Neural cell (in vitro differentiated cells): ENCODE results near the gene TRMO. TPM values are rescaled to one million over a fixed set of nuclear protein-coding genes. Genes with fewer than 3 reads are reported as not detected.

Experiments used
- H2AFZ ChIP-seq: fragments of 200-600, 300-800 bp; sonication (generic), shearing (Covaris generic); 2 replicates; pipeline ENCODE4 v1.6.0; 2014; ENCODE audit warnings: low read depth, mild to moderate bottlenecking, antibody characterized with exemption, low read length, moderate library complexity
- H3F3A ChIP-seq: fragments of 200-600 bp; shearing (Covaris generic); 2 replicates; pipeline ENCODE4 v1.6.1; 2016; ENCODE audit warnings: mild to moderate bottlenecking, moderate library complexity, mixed read lengths, antibody characterized with exemption, low read length; ENCODE audit not compliant: insufficient read depth, poor library complexity, severe bottlenecking
- H3K27ac ChIP-seq: fragments of 200-600, 300-800 bp; sonication (generic), shearing (Covaris generic); 2 replicates; pipeline ENCODE4 v1.5.1; 2014; ENCODE audit warnings: mild to moderate bottlenecking, low read length, moderate library complexity
- H3K27me3 ChIP-seq: fragments of 300-800, 200-600 bp; sonication (generic), shearing (Covaris generic); 2 replicates; pipeline ENCODE4 v1.6.0; 2014; ENCODE audit warnings: mild to moderate bottlenecking, low read depth, low read length, moderate library complexity; ENCODE audit not compliant: insufficient read depth
- H3K36me3 ChIP-seq: fragments of 300-800, 200-600 bp; sonication (generic), shearing (Covaris generic); 2 replicates; pipeline ENCODE4 v1.5.1; 2014; ENCODE audit warnings: mild to moderate bottlenecking, antibody characterized with exemption, low read length, moderate library complexity; ENCODE audit not compliant: insufficient read depth
- H3K4me2 ChIP-seq: fragments of 300-800, 200-600 bp; sonication (generic), shearing (Covaris generic); 2 replicates; pipeline ENCODE4 v1.6.0; 2014; ENCODE audit warnings: mild to moderate bottlenecking, low read length
- H3K4me3 ChIP-seq: fragments of 300-800, 200-600 bp; sonication (generic), shearing (Covaris generic); 2 replicates; pipeline ENCODE4 v1.5.1; 2014; ENCODE audit warnings: mild to moderate bottlenecking, low read length, moderate library complexity
- H3K79me2 ChIP-seq: fragments of 200-600 bp; shearing (Covaris generic); replicated peaks from 2 replicates; pipeline ENCODE4 v1.6.0; 2014; ENCODE audit warnings: mild to moderate bottlenecking, low read length, moderate library complexity; ENCODE audit not compliant: insufficient read depth
- H3K9ac ChIP-seq: fragments of 300-800, 200-600 bp; sonication (generic), shearing (Covaris generic); 2 replicates; pipeline ENCODE4 v1.6.1; 2016; ENCODE audit warnings: mild to moderate bottlenecking, low read length, mixed read lengths
- H3K9me2 ChIP-seq: fragments of 200-600 bp; shearing (Covaris generic); 2 replicates; pipeline ENCODE4 v1.6.1; 2016; ENCODE audit warnings: mild to moderate bottlenecking, low read length, mixed read lengths; ENCODE audit not compliant: insufficient read depth
- H3K9me3 ChIP-seq: fragments of 200-600, 300-800 bp; sonication (generic), shearing (Covaris generic); 2 replicates; pipeline ENCODE4 v1.6.1; 2016; ENCODE audit warnings: mild to moderate bottlenecking, mixed run types, low read length, moderate library complexity, mixed read lengths
- H4K20me1 ChIP-seq: fragments of 200-600 bp; shearing (Covaris generic); 2 replicates; pipeline ENCODE4 v1.6.1; 2016; ENCODE audit warnings: mild to moderate bottlenecking, mixed run types; ENCODE audit not compliant: insufficient read depth
- CTCF ChIP-seq: fragments of 450-650 bp; IDR thresholded peaks from 2 replicates; pipeline ENCODE4 v1.5.1; 2014; ENCODE audit warnings: antibody characterized with exemption, mild to moderate bottlenecking, moderate library complexity; ENCODE audit not compliant: poor library complexity, severe bottlenecking
- EP300 ChIP-seq: fragments of 450-650 bp; conservative IDR thresholded peaks from 2 replicates; pipeline ENCODE4 v1.6.1; 2014; ENCODE audit warnings: antibody characterized with exemption, mild to moderate bottlenecking, moderate library complexity; ENCODE audit not compliant: poor library complexity, severe bottlenecking
- EZH2 ChIP-seq: fragments of 200-600, 300-800 bp; shearing (Covaris generic), sonication (generic); IDR thresholded peaks from 2 replicates; pipeline ENCODE4 v1.6.1; 2014; ENCODE audit warnings: antibody characterized with exemption, low read length, borderline replicate concordance, mild to moderate bottlenecking; ENCODE audit not compliant: insufficient read depth, poor library complexity, severe bottlenecking
- MXI1 ChIP-seq: fragments of 450-650 bp; conservative IDR thresholded peaks from 2 replicates; pipeline ENCODE4 v1.6.1; 2014; ENCODE audit warnings: antibody characterized with exemption, mild to moderate bottlenecking; ENCODE audit not compliant: poor library complexity, severe bottlenecking
- POLR2AphosphoS5 ChIP-seq: IDR thresholded peaks from 2 replicates; pipeline ENCODE4 v1.6.1; 2012
- RAD21 ChIP-seq: fragments of 450-650 bp; conservative IDR thresholded peaks from 2 replicates; pipeline ENCODE4 v1.6.1; 2014; ENCODE audit warnings: antibody characterized with exemption, mild to moderate bottlenecking, moderate library complexity
- REST ChIP-seq: IDR thresholded peaks from 2 replicates; pipeline ENCODE4 v1.6.1; 2012; ENCODE audit warnings: borderline replicate concordance
- SMC3 ChIP-seq: fragments of 450-650 bp; conservative IDR thresholded peaks from 2 replicates; pipeline ENCODE4 v1.6.1; 2014; ENCODE audit warnings: antibody characterized with exemption, mild to moderate bottlenecking, moderate library complexity; ENCODE audit not compliant: poor library complexity
- TAF1 ChIP-seq: IDR thresholded peaks from 2 replicates; pipeline ENCODE4 v1.6.1; 2012; ENCODE audit warnings: low read depth
- polyA plus RNA-seq: library from polyadenylated mRNA; depleted of rRNA; stranded (reverse); fragments of >200 nt; gene quantifications from 2 replicates; pipeline ENCODE4 v1.2.3, GENCODE V29; 2014

The TRMO gene
- polyA plus RNA-seq, 1 donor from 2014 or later, result 15.4 TPM

GRCh38 chr9:97873425-97873824, 48.9 kb downstream of the TRMO start:
- TF ChIP-seq SMC3 (no peak), TAF1 (no peak), EP300 (no peak), REST (no peak), POLR2AphosphoS5 (no peak), MXI1 (no peak), CTCF (no peak), EZH2 (no peak), RAD21 (no peak)
- H3K4me3 ChIP-seq, result no peak overlapping the region

GRCh38 chr9:97868859-97869258, 53.4 kb downstream of the TRMO start:
- H3K79me2 ChIP-seq, result no peaks in the 10 kb centered on the region
- no peaks in the 10 kb centered on the region for H3K27me3 ChIP-seq
- no peaks in the 10 kb centered on the region for H3K9me2 ChIP-seq
- no peak overlapping the region for H3K4me2 ChIP-seq
- H3K9me3 ChIP-seq, result peaks cover 8% of the 10 kb centered on the region
- no peak overlapping the region for H3K4me3 ChIP-seq
- no peaks in the 10 kb centered on the region for H4K20me1 ChIP-seq
- TF ChIP-seq EZH2 (no peak), POLR2AphosphoS5 (no peak), CTCF (no peak), SMC3 (no peak), REST (no peak), MXI1 (no peak), RAD21 (no peak), EP300 (no peak), TAF1 (no peak)
- H3K36me3 ChIP-seq, result no peaks in the 10 kb centered on the region
- H2AFZ ChIP-seq, result no peak overlapping the region
- no peak overlapping the region for H3K27ac ChIP-seq
- no peaks in the 10 kb centered on the region for H3F3A ChIP-seq
- no peak overlapping the region for H3K9ac ChIP-seq

More at GRCh38 chr9:97873425-97873824, 48.9 kb downstream of the TRMO start:
- H3K36me3 ChIP-seq, result no peaks in the 10 kb centered on the region
- no peaks in the 10 kb centered on the region for H3K9me3 ChIP-seq
- no peaks in the 10 kb centered on the region for H3K79me2 ChIP-seq
- no peaks in the 10 kb centered on the region for H3K9me2 ChIP-seq
- no peak overlapping the region for H3K27ac ChIP-seq
- H4K20me1 ChIP-seq, result no peaks in the 10 kb centered on the region
- no peak overlapping the region for H3K4me2 ChIP-seq
- no peaks in the 10 kb centered on the region for H3K27me3 ChIP-seq
- H3K9ac ChIP-seq, result no peak overlapping the region
- H2AFZ ChIP-seq, result no peak overlapping the region
- H3F3A ChIP-seq, result no peaks in the 10 kb centered on the region
